Gastroesophageal sphincter (tissue), 4 donors: ENCODE measurements around the gene COBLL1. TPM values are rescaled to one million over a fixed set of nuclear protein-coding genes. Genes with fewer than 3 reads are reported as not detected.

Experiments used
- ATAC-seq: fragments of 150-250 bp; one replicate; pipeline ENCODE4 v1.9.1; 2016; ENCODE audit warnings: mild to moderate bottlenecking, moderate library complexity
- H3K27ac ChIP-seq, 4 donors: fragments of 200-600 bp; sonication (generic) in 3 of 4; 1 replicate in 3 of 4; 2 replicates in 1 of 4; pipeline ENCODE4 v1.5.1; 2016 to 2019
- H3K27me3 ChIP-seq: fragments of 200-600 bp; sonication (generic); one replicate; pipeline ENCODE4 v1.5.1; 2019
- H3K36me3 ChIP-seq, 2 donors: fragments of 200-600 bp; sonication (generic); one replicate each; pipeline ENCODE4 v1.5.1; 2019; ENCODE audit warnings: control low read depth in 1 of 2
- H3K4me1 ChIP-seq, 3 donors: fragments of 200-600 bp; sonication (generic); 1 replicate in 2 of 3; 2 replicates in 1 of 3; pipeline ENCODE4 v1.5.1; 2016 to 2019; ENCODE audit warnings: control low read depth in 2 of 3
- H3K4me3 ChIP-seq, 2 donors: fragments of 200-600 bp; sonication (generic); one replicate each; pipeline ENCODE4 v1.5.1; 2019; ENCODE audit warnings: mild to moderate bottlenecking in 1 of 2, moderate library complexity in 1 of 2
- H3K9me3 ChIP-seq, 3 donors: fragments of 200-600 bp; sonication (generic); one replicate each; pipeline ENCODE4 v1.5.1; 2017 to 2019; ENCODE audit warnings: control low read depth in 2 of 3
- CTCF ChIP-seq, 4 experiments: fragments of 200-600 bp in 2 of 4; fragments of 450-650 bp in 2 of 4; sonication (generic) in 1 of 4; IDR thresholded peaks; one replicate each; pipeline ENCODE4 v1.5.1; 2017 to 2019; ENCODE audit warnings: antibody characterized with exemption in 4 of 4, mild to moderate bottlenecking in 2 of 4, moderate library complexity in 2 of 4
- EP300 ChIP-seq: sonication (generic); formaldehyde crosslinking; IDR thresholded peaks from one replicate; pipeline ENCODE4 v1.6.1; 2017; ENCODE audit warnings: antibody characterized with exemption, mild to moderate bottlenecking
- POLR2A ChIP-seq, 2 donors: fragments of 450-650 bp; IDR thresholded peaks; one replicate each; pipeline ENCODE4 v1.6.1; 2017; ENCODE audit warnings: antibody characterized with exemption in 2 of 2, mild to moderate bottlenecking in 2 of 2, moderate library complexity in 1 of 2
- POLR2AphosphoS5 ChIP-seq: sonication (generic); formaldehyde crosslinking; IDR thresholded peaks from one replicate; pipeline ENCODE4 v1.6.1; 2017; ENCODE audit warnings: antibody characterized with exemption
- WGBS, 2 donors: methylation state at CpG; one replicate each; pipeline ENCODE4 v1.1.5; 2018; ENCODE audit warnings: low coverage in 1 of 2; 5-methylcytosine and 5-hydroxymethylcytosine counted together
- total RNA-seq, 4 donors: library from RNA; depleted of rRNA; stranded (reverse); fragments of >200 nt; gene quantifications; one replicate each; pipeline ENCODE4 v1.1.0, GENCODE V29; 2016

The COBLL1 gene
- total RNA-seq, 4 donors from 2014 or later, result 25.7 to 71.6 (median 56.6) TPM

GRCh38 chr2:164859251-164859818 lies 17.7 kb upstream of the COBLL1 start:
- no peak for ATAC-seq
- no peaks in the 10 kb centered on the region for H3K9me3 ChIP-seq
- H3K27ac ChIP-seq, result no peak overlapping the region
- TF ChIP-seq POLR2A (IDR thresholded peaks at IDR 0.05), result no peak
- TF ChIP-seq CTCF (IDR thresholded peaks at IDR 0.05), result no peak
- no peak for TF ChIP-seq POLR2AphosphoS5
- no peak for TF ChIP-seq EP300
- no peaks in the 10 kb centered on the region for H3K36me3 ChIP-seq
- H3K27me3 ChIP-seq, result no peaks in the 10 kb centered on the region
- 62 to 66% methylated on average over 2 of the region's 2 CpGs for WGBS, 2 donors
- H3K4me1 ChIP-seq, result no peaks in the 10 kb centered on the region
- H3K4me3 ChIP-seq, result no peak overlapping the region

DNA sequence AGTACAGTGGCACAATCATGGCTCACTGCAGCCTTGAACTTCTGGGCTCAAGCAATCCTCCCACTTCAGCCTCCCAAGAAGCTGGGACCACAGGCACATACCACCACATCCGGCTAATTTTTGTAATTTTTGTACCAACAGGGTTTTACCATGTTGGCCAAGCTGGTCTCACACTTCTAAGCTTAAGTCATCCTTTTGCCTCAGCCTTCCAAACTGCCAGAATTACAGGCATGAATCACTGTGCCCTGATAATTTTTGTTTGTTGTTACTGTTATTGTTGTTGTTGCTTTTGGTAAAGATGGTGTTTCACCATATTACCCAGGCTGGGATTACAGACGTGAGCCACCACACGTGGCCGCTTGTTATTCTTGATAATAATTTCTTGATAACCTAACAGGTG lies 10.5 kb upstream of the COBLL1 start:
- peaks cover 0 to 9% (median 0%) of the 10 kb centered on the region in 3 donors for H3K4me1 ChIP-seq
- WGBS, 2 donors, result 60 to 91% methylated on average over 1 to 4 of the region's 4 CpGs
- TF ChIP-seq POLR2AphosphoS5, result no peak
- TF ChIP-seq POLR2A (IDR thresholded peaks at IDR 0.05), result no peak
- no peak for TF ChIP-seq CTCF (IDR thresholded peaks at IDR 0.05)
- no peak for TF ChIP-seq EP300
- no peaks in the 10 kb centered on the region for H3K9me3 ChIP-seq
- H3K27ac ChIP-seq, result no peak overlapping the region
- H3K4me3 ChIP-seq, result no peak overlapping the region
- H3K27me3 ChIP-seq, result no peaks in the 10 kb centered on the region
- H3K36me3 ChIP-seq, result no peaks in the 10 kb centered on the region
- ATAC-seq, result no peak

DNA sequence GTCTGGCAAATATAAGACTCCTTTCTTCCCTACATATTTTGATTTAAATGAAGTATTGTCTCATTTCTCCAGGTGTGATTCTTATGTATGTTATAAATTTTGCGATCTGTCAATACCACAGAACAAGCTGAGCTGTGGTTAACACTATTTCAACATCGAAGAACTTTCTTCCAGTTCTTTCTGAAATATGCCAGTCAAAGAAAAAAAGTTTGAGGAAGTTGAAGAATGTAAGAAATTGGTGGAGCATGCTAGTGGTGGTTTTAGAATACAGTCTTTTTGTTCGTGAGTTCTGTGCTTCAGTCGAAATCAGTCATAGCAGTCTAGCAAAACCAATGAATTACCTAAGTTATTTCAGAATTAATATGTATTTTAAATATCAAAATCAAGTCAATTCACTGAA lies 8.6 kb upstream of the COBLL1 start:
- TF ChIP-seq EP300, result no peak
- no peak for TF ChIP-seq POLR2A (IDR thresholded peaks at IDR 0.05)
- no peak for TF ChIP-seq CTCF (IDR thresholded peaks at IDR 0.05)
- no peak for TF ChIP-seq POLR2AphosphoS5
- 71 to 85% methylated on average over 4 of the region's 4 CpGs for WGBS, 2 donors
- Histone ChIP-seq H3K4me3 (no peak overlapping the region), H3K27ac (no peak overlapping the region), H3K36me3 (no peaks in the 10 kb centered on the region), H3K4me1 (peaks cover 0 to 9% (median 0%) of the 10 kb centered on the region in 3 donors), H3K27me3 (no peaks in the 10 kb centered on the region), H3K9me3 (no peaks in the 10 kb centered on the region)
- no peak for ATAC-seq

- H3K4me1 ChIP-seq, result peaks cover 0 to 9% (median 0%) of the 10 kb centered on the region in 3 donors
- TF ChIP-seq POLR2A (IDR thresholded peaks at IDR 0.05) (no peak), EP300 (no peak), CTCF (IDR thresholded peaks at IDR 0.05) (no peak), POLR2AphosphoS5 (no peak)
- H3K27ac ChIP-seq, result no peak overlapping the region
- no peaks in the 10 kb centered on the region for H3K27me3 ChIP-seq
- H3K4me3 ChIP-seq, result no peak overlapping the region
- H3K9me3 ChIP-seq, result no peaks in the 10 kb centered on the region
- WGBS, 2 donors, result 89 to 100% methylated on average over 1 of the region's 1 CpG
- no peaks in the 10 kb centered on the region for H3K36me3 ChIP-seq
- no peak for ATAC-seq
Measured at GRCh38 chr2:164849506-164849905, 7.9 kb upstream of the COBLL1 start.

GRCh38 chr2:164847981-164848741 lies 6.5 kb upstream of the COBLL1 start:
- H3K36me3 ChIP-seq, result no peaks in the 10 kb centered on the region
- TF ChIP-seq POLR2AphosphoS5 (no peak), EP300 (no peak), CTCF (IDR thresholded peaks at IDR 0.05) (no peak), POLR2A (IDR thresholded peaks at IDR 0.05) (no peak)
- peak overlapping the region in 2 of 4 donors; percentile 14 to 39 for H3K27ac ChIP-seq
- H3K27me3 ChIP-seq, result no peaks in the 10 kb centered on the region
- ATAC-seq, result no peak
- H3K4me1 ChIP-seq, result peaks cover 0 to 9% (median 0%) of the 10 kb centered on the region in 3 donors
- no peaks in the 10 kb centered on the region for H3K9me3 ChIP-seq
- H3K4me3 ChIP-seq, result no peak overlapping the region
- WGBS, 2 donors, result 38 to 57% methylated on average over 1 to 2 of the region's 2 CpGs
